Uterus (tissue), 4 donors: Measurements from ENCODE around the gene WWOX. TPM values are rescaled to one million over a fixed set of nuclear protein-coding genes. Genes with fewer than 3 reads are reported as not detected.

ENCODE experiments used
- DNase-seq, 2 donors: peaks; one replicate each; pipeline ENCODE4 v3.0.0-alpha.2; 2019 to 2020
- H3K27ac ChIP-seq, 2 donors: fragments of 200-600 bp; sonication (generic); 1 replicate in 1 of 2; 2 replicates in 1 of 2; pipeline ENCODE4 v1.5.1; 2016 to 2018
- H3K27me3 ChIP-seq, 2 donors: fragments of 200-600 bp; sonication (generic); one replicate each; pipeline ENCODE4 v1.5.1; 2018 to 2019; ENCODE audit warnings: control low read depth in 1 of 2
- H3K36me3 ChIP-seq, 2 donors: fragments of 200-600 bp; sonication (generic); one replicate each; pipeline ENCODE4 v1.5.1; 2019; ENCODE audit warnings: control low read depth in 1 of 2
- H3K4me1 ChIP-seq, 2 donors: fragments of 200-600 bp; sonication (generic); one replicate each; pipeline ENCODE4 v1.5.1; 2018 to 2019; ENCODE audit warnings: control low read depth in 1 of 2
- H3K4me3 ChIP-seq, 2 donors: fragments of 200-600 bp; sonication (generic); 1 replicate in 1 of 2; 2 replicates in 1 of 2; pipeline ENCODE4 v1.5.1; 2018 to 2019; ENCODE audit warnings: mild to moderate bottlenecking in 1 of 2
- H3K9me3 ChIP-seq, 2 donors: fragments of 200-600 bp; sonication (generic); one replicate each; pipeline ENCODE4 v1.5.1; 2019; ENCODE audit warnings: control low read depth in 1 of 2
- POLR2A ChIP-seq, 2 donors: fragments of 450-650 bp; IDR thresholded peaks; one replicate each; pipeline ENCODE4 v1.6.1; 2016; ENCODE audit warnings: antibody characterized with exemption in 2 of 2, mild to moderate bottlenecking in 1 of 2, moderate library complexity in 1 of 2
- intact Hi-C: fragments of 100-400 bp; cut with DNase I; formaldehyde crosslinking; loops from one replicate; pipeline ENCODE4 v1.15.1; 2023; ENCODE audit warnings: low total_unique reads
- total RNA-seq, 4 donors: library from RNA; depleted of rRNA in 3 of 4; stranded (reverse); fragments of >200 nt in 3 of 4; gene quantifications; one replicate each; pipeline versions ENCODE4 v1.1.0 to v1.2.4, GENCODE V29; 2014 to 2023
- TF ChIP-seq, protein P1 (sequence below), 4 experiments: fragments of 200-600 bp in 2 of 4; fragments of 450-650 bp in 2 of 4; sonication (generic) in 2 of 4; IDR thresholded peaks; one replicate each; pipeline ENCODE4 v1.5.1; 2016 to 2019; ENCODE audit warnings: antibody characterized with exemption in 4 of 4, mild to moderate bottlenecking in 2 of 4, moderate library complexity in 1 of 4
- donor health status: DM: yes; HTN: yes; CAD: no.

Gene WWOX
- total RNA-seq, 4 donors from 2014 or later, result 34.1 to 99.9 (median 55.8) TPM

DNA sequence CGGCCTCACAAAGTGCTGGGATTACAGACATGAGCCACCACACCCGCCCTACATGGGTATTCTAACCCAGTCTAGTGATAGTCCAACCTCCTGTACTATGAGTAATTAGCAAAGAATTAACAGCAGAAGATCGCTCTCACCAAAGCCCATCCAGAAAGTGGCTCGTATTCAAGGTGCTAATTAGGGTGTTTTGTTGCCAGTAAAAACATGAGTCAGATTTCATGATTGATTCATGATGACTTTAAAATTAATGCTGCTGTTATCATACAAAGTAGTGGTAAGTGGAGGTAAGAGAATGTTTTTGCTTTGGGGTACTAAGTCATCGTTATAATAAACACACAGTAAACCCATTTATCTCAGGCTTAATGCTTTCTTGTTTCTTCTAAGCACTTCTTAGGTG is 428.8 kb downstream of the WWOX start:
- Histone ChIP-seq H3K27ac (no peak overlapping the region), H3K4me1 (no peaks in the 10 kb centered on the region), H3K4me3 (no peak overlapping the region), H3K9me3 (no peaks in the 10 kb centered on the region), H3K36me3 (no peaks in the 10 kb centered on the region), H3K27me3 (no peaks in the 10 kb centered on the region)
- intact Hi-C loops, result no loop called here
- TF ChIP-seq, protein P1, sequence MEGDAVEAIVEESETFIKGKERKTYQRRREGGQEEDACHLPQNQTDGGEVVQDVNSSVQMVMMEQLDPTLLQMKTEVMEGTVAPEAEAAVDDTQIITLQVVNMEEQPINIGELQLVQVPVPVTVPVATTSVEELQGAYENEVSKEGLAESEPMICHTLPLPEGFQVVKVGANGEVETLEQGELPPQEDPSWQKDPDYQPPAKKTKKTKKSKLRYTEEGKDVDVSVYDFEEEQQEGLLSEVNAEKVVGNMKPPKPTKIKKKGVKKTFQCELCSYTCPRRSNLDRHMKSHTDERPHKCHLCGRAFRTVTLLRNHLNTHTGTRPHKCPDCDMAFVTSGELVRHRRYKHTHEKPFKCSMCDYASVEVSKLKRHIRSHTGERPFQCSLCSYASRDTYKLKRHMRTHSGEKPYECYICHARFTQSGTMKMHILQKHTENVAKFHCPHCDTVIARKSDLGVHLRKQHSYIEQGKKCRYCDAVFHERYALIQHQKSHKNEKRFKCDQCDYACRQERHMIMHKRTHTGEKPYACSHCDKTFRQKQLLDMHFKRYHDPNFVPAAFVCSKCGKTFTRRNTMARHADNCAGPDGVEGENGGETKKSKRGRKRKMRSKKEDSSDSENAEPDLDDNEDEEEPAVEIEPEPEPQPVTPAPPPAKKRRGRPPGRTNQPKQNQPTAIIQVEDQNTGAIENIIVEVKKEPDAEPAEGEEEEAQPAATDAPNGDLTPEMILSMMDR (IDR thresholded peaks at IDR 0.05), result no peak
- no peak for TF ChIP-seq POLR2A (IDR thresholded peaks at IDR 0.05)
- DNase-seq, result no peak

- intact Hi-C loops, result no loop called here
- no peaks in the 10 kb centered on the region for H3K9me3 ChIP-seq
- no peaks in the 10 kb centered on the region for H3K36me3 ChIP-seq
- H3K27me3 ChIP-seq, result no peaks in the 10 kb centered on the region
- no peaks in the 10 kb centered on the region for H3K4me1 ChIP-seq
- DNase-seq, result no peak
- H3K27ac ChIP-seq, result no peak overlapping the region
- no peak overlapping the region for H3K4me3 ChIP-seq
- TF ChIP-seq POLR2A (IDR thresholded peaks at IDR 0.05), result no peak
- TF ChIP-seq, protein P1 (IDR thresholded peaks at IDR 0.05), result no peak
Measured at GRCh38 chr16:78529881-78530280, 430.4 kb downstream of the WWOX start.

DNA sequence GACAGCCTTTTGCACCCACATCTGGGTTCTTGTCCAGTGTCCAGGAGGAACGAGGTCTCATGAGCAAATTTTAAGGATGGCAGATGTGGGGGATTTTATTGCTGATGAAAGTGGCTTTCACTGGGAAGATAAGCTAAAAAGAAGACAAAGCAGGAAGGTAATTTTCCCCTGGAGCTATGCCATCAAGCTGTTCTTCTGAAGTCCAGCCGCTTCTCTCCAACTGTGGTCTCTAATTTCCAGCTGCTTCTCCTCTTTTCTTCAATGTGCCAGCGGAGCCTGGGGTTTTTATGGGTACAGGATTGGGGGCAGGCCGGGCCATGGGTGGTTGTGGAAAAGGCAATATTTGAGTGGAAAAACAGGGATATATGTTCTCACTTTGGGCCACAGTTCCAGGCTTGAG is 430.8 kb downstream of the WWOX start:
- no peaks in the 10 kb centered on the region for H3K36me3 ChIP-seq
- H3K4me1 ChIP-seq, result no peaks in the 10 kb centered on the region
- H3K9me3 ChIP-seq, result no peaks in the 10 kb centered on the region
- no peak for TF ChIP-seq POLR2A (IDR thresholded peaks at IDR 0.05)
- TF ChIP-seq, protein P1 (IDR thresholded peaks at IDR 0.05), result no peak
- H3K27ac ChIP-seq, result no peak overlapping the region
- DNase-seq, result no peak
- intact Hi-C loops, result no loop called here
- no peak overlapping the region for H3K4me3 ChIP-seq
- H3K27me3 ChIP-seq, result no peaks in the 10 kb centered on the region

DNA sequence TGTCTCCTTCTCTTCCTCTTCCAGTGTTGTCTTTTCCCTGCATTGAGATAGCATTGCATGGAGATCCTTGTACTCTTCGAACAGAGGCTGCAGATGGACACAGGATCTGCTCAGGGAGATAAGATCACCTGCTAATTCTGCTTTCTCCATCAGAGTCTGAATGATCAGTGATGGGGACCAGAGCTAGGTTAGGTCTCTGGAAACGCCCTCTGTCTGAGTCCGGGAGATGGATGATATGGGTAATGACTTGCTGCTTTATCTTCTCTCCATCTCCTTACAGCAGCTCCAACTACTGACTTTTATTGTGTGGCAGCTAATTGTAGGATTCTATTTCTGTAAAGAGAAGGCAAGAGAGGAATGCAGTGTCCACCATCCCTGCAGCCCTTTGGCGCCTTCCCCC is 435.6 kb downstream of the WWOX start:
- no peaks in the 10 kb centered on the region for H3K9me3 ChIP-seq
- H3K4me1 ChIP-seq, result no peaks in the 10 kb centered on the region
- H3K4me3 ChIP-seq, result no peak overlapping the region
- intact Hi-C loops, result no loop called here
- no peak for TF ChIP-seq POLR2A (IDR thresholded peaks at IDR 0.05)
- TF ChIP-seq, protein P1 (IDR thresholded peaks at IDR 0.05), result no peak
- no peaks in the 10 kb centered on the region for H3K27me3 ChIP-seq
- no peak overlapping the region for H3K27ac ChIP-seq
- no peak for DNase-seq
- H3K36me3 ChIP-seq, result no peaks in the 10 kb centered on the region

DNA sequence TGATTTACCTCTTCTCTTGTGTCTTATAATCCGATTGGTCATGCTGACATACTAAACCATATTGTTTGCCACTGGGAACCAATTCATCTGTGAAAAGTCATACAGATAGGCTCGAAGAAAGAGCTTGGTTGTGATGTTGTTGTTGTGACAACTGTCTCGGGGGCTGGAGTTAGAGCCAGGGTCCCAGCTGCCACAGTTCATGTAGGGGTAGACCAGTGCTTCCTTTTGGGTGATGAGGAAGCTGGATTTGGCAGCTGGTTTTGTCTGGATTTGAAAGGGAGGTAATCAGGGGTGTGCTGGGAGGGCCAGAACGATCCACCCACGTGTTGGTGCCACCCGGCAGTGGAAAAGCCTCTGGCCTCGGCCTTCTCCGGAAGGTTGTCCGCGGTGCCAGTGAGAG is 438.1 kb downstream of the WWOX start:
- H3K27ac ChIP-seq, result no peak overlapping the region
- H3K36me3 ChIP-seq, result no peaks in the 10 kb centered on the region
- H3K4me3 ChIP-seq, result no peak overlapping the region
- intact Hi-C loops, result no loop called here
- no peaks in the 10 kb centered on the region for H3K4me1 ChIP-seq
- H3K9me3 ChIP-seq, result no peaks in the 10 kb centered on the region
- H3K27me3 ChIP-seq, result no peaks in the 10 kb centered on the region
- DNase-seq, result no peak
- TF ChIP-seq POLR2A (IDR thresholded peaks at IDR 0.05), result no peak
- TF ChIP-seq, protein P1 (IDR thresholded peaks at IDR 0.05), result no peak
